K562 (cell line): ENCODE measurements around the gene AMN1. TPM values are rescaled to one million over a fixed set of nuclear protein-coding genes. Genes with fewer than 3 reads are reported as not detected.

Experiments
- SMAD3 ChIP-seq: fragments of 450-650 bp; formaldehyde crosslinking; conservative IDR thresholded peaks from 2 replicates; pipeline ENCODE4 v1.4.0; 2020; ENCODE audit warnings: mild to moderate bottlenecking
- polyA plus RNA-seq, 8 experiments: library from polyadenylated mRNA; depleted of rRNA in 4 of 8; stranded (reverse) in 5 of 8; unstranded in 3 of 8; fragments of >200 nt; fragmentation: Nextera tagmentation in 2 of 8; fragmentation: Illumina TruSeq in 1 of 8; extraction: Ambion mirVana in 2 of 8; extraction: Trizol in 1 of 8; gene quantifications; 2 replicates each; pipeline versions ENCODE4 v1.2.1 to v1.2.3, GENCODE V29; 2011 to 2014; ENCODE audit warnings: inconsistent platforms in 1 of 8, missing spikeins in 1 of 8
- total RNA-seq, 7 experiments: library from RNA; depleted of rRNA in 6 of 7; stranded (reverse); fragments of >200 nt in 6 of 7; fragmentation: Illumina TruSeq in 2 of 7; extraction: Trizol in 2 of 7; gene quantifications; 2 replicates each; pipeline versions ENCODE4 v1.2.1 to v1.2.3, GENCODE V29; 2011 to 2021; ENCODE audit warnings: low replicate concordance in 1 of 7
- TF ChIP-seq, protein P1 (sequence below), 2 experiments: fragments of 450-650 bp; IDR thresholded peaks; 2 replicates each; pipeline ENCODE4 v1.6.1; 2016; ENCODE audit warnings: mild to moderate bottlenecking in 2 of 2, borderline replicate concordance in 1 of 2, low read depth in 1 of 2, moderate library complexity in 1 of 2

Gene AMN1
- total and polyA plus RNA-seq, 9 of the 15 experiments (the other 6 are each of a cell fraction or from before 2014, with no cell fraction given) = 5.2 to 27.6 (median 13.0) TPM

DNA sequence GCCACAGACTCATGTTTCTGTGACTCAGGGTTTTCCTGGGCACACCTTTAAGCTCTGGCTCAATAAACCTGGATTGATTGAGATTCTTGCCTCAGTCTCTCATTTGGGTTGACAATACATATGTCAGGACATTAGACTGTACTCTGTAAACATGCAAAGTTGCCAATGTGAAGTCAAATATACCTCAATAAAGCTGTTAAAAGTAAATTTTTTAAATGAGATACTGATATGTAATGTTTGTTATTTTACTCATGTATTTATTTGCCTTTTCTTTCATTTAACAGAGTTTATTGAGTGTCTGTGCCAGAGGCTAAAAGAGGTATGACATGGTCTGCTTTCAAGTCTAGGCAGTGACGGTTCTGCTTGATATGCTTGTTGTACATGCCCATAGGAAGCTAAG, 73.0 kb downstream of the AMN1 start (continued):
- TF ChIP-seq, protein P1, sequence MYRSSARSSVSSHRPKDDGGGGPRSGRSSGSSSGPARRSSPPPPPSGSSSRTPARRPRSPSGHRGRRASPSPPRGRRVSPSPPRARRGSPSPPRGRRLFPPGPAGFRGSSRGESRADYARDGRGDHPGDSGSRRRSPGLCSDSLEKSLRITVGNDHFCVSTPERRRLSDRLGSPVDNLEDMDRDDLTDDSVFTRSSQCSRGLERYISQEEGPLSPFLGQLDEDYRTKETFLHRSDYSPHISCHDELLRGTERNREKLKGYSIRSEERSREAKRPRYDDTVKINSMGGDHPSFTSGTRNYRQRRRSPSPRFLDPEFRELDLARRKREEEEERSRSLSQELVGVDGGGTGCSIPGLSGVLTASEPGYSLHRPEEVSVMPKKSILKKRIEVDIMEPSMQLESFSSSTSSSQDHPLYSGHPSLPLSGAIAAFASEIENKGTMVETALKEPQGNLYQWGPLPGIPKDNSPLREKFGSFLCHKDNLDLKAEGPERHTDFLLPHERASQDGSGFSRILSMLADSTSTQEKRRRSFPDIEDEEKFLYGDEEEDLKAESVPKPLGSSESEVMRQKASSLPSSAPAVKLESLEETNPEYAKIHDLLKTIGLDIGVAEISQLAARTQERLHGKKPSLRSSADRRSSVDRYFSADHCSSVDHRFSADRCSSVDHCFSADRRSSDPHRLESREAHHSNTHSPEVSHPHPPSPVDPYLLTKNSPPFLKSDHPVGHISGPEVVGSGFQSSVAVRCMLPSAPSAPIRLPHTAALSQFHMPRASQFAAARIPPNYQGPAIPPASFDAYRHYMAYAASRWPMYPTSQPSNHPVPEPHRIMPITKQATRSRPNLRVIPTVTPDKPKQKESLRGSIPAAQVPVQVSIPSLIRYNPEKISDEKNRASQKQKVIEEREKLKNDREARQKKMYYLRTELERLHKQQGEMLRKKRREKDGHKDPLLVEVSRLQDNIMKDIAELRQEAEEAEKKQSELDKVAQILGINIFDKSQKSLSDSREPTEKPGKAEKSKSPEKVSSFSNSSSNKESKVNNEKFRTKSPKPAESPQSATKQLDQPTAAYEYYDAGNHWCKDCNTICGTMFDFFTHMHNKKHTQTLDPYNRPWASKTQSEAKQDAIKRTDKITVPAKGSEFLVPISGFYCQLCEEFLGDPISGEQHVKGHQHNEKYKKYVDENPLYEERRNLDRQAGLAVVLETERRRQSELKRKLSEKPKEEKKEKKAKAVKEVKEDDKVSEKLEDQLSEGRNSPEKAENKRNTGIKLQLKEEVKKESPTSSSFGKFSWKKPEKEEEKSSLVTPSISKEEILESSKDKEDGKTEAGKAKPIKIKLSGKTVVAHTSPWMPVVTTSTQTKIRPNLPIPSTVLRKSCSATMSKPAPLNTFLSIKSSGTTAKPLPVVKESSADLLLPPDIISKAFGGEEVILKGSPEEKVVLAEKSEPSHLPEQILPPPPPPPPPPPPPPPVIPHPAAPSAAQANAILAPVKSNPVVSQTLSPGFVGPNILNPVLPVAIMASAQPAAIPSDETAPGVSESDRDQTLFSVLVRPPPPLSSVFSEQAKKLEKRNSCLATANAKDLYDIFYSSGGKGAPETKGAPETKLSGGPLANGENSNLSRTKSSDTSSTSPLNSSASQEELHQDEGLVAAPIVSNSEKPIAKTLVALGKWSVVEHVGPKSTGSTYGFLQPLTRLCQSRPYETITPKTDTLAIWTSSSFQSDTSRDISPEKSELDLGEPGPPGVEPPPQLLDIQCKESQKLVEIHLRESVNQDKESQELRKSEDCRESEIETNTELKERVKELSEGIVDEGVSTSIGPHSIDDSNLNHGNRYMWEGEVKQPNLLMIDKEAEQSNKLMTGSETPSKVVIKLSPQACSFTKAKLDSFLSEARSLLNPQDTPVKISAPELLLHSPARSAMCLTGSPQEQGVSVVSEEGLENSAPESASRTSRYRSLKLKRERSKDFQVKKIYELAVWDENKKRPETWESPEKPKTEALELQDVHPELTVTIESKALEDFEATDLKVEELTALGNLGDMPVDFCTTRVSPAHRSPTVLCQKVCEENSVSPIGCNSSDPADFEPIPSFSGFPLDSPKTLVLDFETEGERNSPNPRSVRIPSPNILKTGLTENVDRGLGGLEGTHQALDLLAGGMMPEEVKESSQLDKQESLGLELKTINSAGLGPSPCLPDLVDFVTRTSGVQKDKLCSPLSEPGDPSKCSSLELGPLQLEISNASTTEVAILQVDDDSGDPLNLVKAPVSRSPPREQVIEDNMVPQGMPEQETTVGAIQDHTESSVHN (IDR thresholded peaks at IDR 0.05; ENCODE audit: borderline replicate concordance in 1 of 2, low read depth in 1 of 2) = no peak
- TF ChIP-seq SMAD3 = no peak
